Neutrophil (primary cell): ENCODE measurements around the gene RASSF5.

ENCODE experiments used
- H3K27ac ChIP-seq: fragments of 200-600 bp; sonication (generic); 2 replicates; pipeline ENCODE4 v1.5.1; 2016; ENCODE audit warnings: mild to moderate bottlenecking, moderate library complexity
- H3K27me3 ChIP-seq: fragments of 200-600 bp; sonication (generic); 2 replicates; pipeline ENCODE4 v1.6.0; 2016; ENCODE audit warnings: mild to moderate bottlenecking
- H3K36me3 ChIP-seq: fragments of 200-600 bp; sonication (generic); 2 replicates; pipeline ENCODE4 v1.5.1; 2017
- H3K4me1 ChIP-seq, 2 experiments: fragments of 200-600 bp in 1 of 2; sonication (generic) in 1 of 2; 1 replicate in 1 of 2; 2 replicates in 1 of 2; pipeline versions ENCODE4 v1.5.1 to v1.6.1; 2013 to 2016; ENCODE audit warnings: low read depth in 1 of 2, low read length in 1 of 2, mild to moderate bottlenecking in 1 of 2, moderate library complexity in 1 of 2; ENCODE audit not compliant: control insufficient read depth in 1 of 2, insufficient read depth in 1 of 2
- H3K4me3 ChIP-seq, 2 experiments: fragments of 200-600 bp in 1 of 2; sonication (generic) in 1 of 2; 1 replicate in 1 of 2; 2 replicates in 1 of 2; pipeline ENCODE4 v1.5.1; 2013 to 2016; ENCODE audit warnings: low read depth in 1 of 2, low read length in 1 of 2, mild to moderate bottlenecking in 1 of 2, moderate library complexity in 1 of 2
- H3K9me3 ChIP-seq: fragments of 200-600 bp; sonication (generic); 2 replicates; pipeline ENCODE4 v1.5.1; 2016
- CTCF ChIP-seq: fragments of 200-600 bp; sonication (generic); IDR thresholded peaks from 2 replicates; pipeline ENCODE4 v1.5.1; 2016; ENCODE audit warnings: antibody characterized with exemption

RASSF5 gene

GRCh38 chr1:206575165-206575893 is 68.0 kb downstream of the RASSF5 start:
- H3K27me3 ChIP-seq: no peaks in the 10 kb centered on the region
- peak; percentile 43 for TF ChIP-seq CTCF
- peaks cover 41% of the 10 kb centered on the region for H3K36me3 ChIP-seq
- peaks cover 100% of the 10 kb centered on the region in 2 experiments for H3K4me1 ChIP-seq
- H3K9me3 ChIP-seq: no peaks in the 10 kb centered on the region
- peak overlapping the region; percentile 56 to 66 for H3K4me3 ChIP-seq
- peak overlapping the region; percentile 100 for H3K27ac ChIP-seq

DNA sequence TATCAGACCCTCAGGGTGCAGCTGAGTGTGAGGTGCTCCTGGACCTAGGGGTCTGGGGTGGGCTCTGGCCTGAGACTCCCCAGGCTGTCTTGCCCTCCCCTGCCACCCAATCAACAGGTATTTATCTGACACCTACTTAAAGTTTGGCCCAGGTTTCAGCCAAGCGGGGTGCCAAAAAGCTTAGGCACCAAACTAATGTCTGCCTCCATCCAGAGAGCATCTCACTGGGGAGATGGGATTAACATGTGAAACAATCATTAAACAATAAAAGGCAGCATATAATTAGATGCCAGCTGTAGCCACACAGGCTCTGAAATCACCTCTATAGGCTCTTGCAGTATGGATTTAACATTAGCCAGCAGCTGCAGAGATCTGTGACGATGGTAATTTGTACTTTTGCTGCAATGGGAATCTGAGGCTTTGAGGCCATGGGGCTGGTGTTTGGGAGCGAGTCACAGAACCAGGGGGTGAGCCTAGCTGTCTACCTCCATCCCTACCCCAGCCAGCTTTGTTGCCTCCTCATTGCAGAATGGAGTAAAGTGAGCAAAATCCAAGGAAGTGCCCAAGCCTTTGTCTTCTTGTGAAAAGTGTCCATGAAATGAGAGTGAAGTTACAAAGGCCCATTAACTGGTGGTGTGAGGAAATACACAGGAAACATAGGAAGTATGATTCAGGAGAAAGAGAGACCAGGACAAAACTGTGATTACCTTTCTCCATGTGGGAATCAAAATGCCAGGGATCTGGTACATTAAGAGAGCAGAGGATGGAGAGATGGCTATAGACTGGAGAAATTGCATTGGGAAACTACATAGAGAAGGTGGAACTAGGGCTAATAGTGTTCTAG is 68.8 kb downstream of the RASSF5 start:
- Histone ChIP-seq H3K4me3 (peak overlapping the region; percentile 56 to 66), H3K9me3 (no peaks in the 10 kb centered on the region), H3K27me3 (no peaks in the 10 kb centered on the region), H3K27ac (peak overlapping the region; percentile 100), H3K4me1 (peaks cover 100% of the 10 kb centered on the region in 2 experiments), H3K36me3 (peaks cover 38% of the 10 kb centered on the region)
- TF ChIP-seq CTCF: no peak

- Histone ChIP-seq H3K4me3 (peak overlapping the region; percentile 56 to 66), H3K27me3 (no peaks in the 10 kb centered on the region), H3K36me3 (peaks cover 41% of the 10 kb centered on the region), H3K9me3 (no peaks in the 10 kb centered on the region), H3K4me1 (peaks cover 100% of the 10 kb centered on the region in 2 experiments), H3K27ac (peak overlapping the region; percentile 100)
- no peak for TF ChIP-seq CTCF
Measured at GRCh38 chr1:206577626-206578025, 70.3 kb downstream of the RASSF5 start.

GRCh38 chr1:206578068-206578977 is 71.0 kb downstream of the RASSF5 start:
- Histone ChIP-seq H3K27me3 (no peaks in the 10 kb centered on the region), H3K36me3 (peaks cover 43% of the 10 kb centered on the region), H3K27ac (peak overlapping the region; percentile 100), H3K9me3 (no peaks in the 10 kb centered on the region), H3K4me1 (peaks cover 100% of the 10 kb centered on the region in 2 experiments), H3K4me3 (peak overlapping the region in 1 of 2 experiments; percentile 66)
- TF ChIP-seq CTCF: no peak

GRCh38 chr1:206578978-206579374 is 71.6 kb downstream of the RASSF5 start:
- no peak for TF ChIP-seq CTCF
- Histone ChIP-seq H3K27ac (peak overlapping the region; percentile 100), H3K4me3 (peak overlapping the region; percentile 40 to 66), H3K4me1 (peaks cover 97 to 100% of the 10 kb centered on the region in 2 experiments), H3K27me3 (no peaks in the 10 kb centered on the region), H3K36me3 (peaks cover 46% of the 10 kb centered on the region), H3K9me3 (no peaks in the 10 kb centered on the region)
